ENCODE results near the gene NANOS2. TPM values are rescaled to one million over a fixed set of nuclear protein-coding genes. Genes with fewer than 3 reads are reported as not detected.
A peak's percentile ranks its signal among the peaks of the same experiment; 100 is the strongest.

The NANOS2 gene
- total and polyA plus RNA-seq, 12 donors, result not detected

- Histone ChIP-seq H3K27me3 (peaks cover 0 to 49% (median 16%) of the 10 kb centered on the region in 7 donors), H3K4me1 (peaks cover 0 to 17% (median 0%) of the 10 kb centered on the region in 9 donors), H3K9me3 (no peaks in the 10 kb centered on the region), H3K4me3 (peak overlapping the region in 2 of 10 donors; percentile 8 to 14), H3K36me3 (peaks cover 0 to 62% (median 0%) of the 10 kb centered on the region in 9 donors), H3K27ac (no peak overlapping the region)
- no peak for DNase-seq
- TF ChIP-seq, protein P1, sequence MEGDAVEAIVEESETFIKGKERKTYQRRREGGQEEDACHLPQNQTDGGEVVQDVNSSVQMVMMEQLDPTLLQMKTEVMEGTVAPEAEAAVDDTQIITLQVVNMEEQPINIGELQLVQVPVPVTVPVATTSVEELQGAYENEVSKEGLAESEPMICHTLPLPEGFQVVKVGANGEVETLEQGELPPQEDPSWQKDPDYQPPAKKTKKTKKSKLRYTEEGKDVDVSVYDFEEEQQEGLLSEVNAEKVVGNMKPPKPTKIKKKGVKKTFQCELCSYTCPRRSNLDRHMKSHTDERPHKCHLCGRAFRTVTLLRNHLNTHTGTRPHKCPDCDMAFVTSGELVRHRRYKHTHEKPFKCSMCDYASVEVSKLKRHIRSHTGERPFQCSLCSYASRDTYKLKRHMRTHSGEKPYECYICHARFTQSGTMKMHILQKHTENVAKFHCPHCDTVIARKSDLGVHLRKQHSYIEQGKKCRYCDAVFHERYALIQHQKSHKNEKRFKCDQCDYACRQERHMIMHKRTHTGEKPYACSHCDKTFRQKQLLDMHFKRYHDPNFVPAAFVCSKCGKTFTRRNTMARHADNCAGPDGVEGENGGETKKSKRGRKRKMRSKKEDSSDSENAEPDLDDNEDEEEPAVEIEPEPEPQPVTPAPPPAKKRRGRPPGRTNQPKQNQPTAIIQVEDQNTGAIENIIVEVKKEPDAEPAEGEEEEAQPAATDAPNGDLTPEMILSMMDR (IDR thresholded peaks at IDR 0.05), result no peak
- WGBS, 2 donors, result 56 to 65% methylated on average over 21 to 32 of the region's 32 CpGs
- ATAC-seq, result no peak
- intact Hi-C loops (cut with DNase I), result no loop called here
Observed at GRCh38 chr19:45940515-45940805, 25.9 kb upstream of the NANOS2 start.

DNA sequence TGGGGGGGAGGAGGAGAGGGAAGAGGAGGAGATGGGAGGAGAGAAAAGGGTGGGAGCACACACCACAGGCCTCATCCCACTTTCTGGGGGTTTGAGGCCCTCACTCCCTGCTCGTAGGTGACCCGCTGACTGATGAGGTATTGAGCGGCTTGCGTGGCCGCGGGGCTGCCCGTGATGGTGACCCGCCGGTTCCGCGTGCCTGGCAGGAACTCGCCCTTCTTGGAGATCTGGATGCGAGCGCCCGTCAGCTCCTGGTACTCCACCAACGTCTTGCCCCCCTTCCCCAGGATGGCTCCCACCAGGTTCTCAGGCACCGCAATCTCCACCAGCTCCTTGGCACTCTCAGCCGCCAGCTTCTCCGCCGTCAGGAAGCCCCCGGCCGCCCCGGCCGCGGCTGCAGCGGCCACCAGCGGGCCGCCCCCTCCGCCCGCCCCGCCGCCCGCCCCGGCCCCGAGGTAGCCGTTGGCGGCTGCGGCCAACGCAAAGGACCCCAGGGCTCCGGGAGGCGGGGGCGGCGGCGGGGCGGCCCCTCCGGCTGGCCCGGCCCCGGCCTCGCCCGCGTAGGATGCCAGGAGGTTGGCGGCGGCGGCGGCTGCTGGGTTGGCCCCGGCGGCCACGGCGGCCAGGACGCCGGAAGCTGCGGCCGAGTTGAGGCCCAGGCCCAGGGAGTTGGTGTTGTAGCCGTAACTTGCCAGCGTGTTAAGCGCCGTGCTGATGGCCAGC lies 25.4 kb upstream of the NANOS2 start:
- H3K9me3 ChIP-seq, result no peaks in the 10 kb centered on the region
- H3K4me3 ChIP-seq, result peak overlapping the region in 2 of 10 donors; percentile 8 to 14
- H3K27me3 ChIP-seq, result peaks cover 0 to 55% (median 21%) of the 10 kb centered on the region in 7 donors
- peaks cover 0 to 57% (median 0%) of the 10 kb centered on the region in 9 donors for H3K36me3 ChIP-seq
- H3K27ac ChIP-seq, result peak overlapping the region in 1 of 10 donors; percentile 21
- intact Hi-C loops (cut with DNase I), result no loop called here
- TF ChIP-seq, protein P1 (IDR thresholded peaks at IDR 0.05), result no peak
- DNase-seq (no peak), ATAC-seq (peak in 1 of 8 donors; percentile 26)
- WGBS, 2 donors, result 37 to 40% methylated on average over 47 to 67 of the region's 67 CpGs
- H3K4me1 ChIP-seq, result peaks cover 0 to 17% (median 0%) of the 10 kb centered on the region in 9 donors

- Histone ChIP-seq H3K4me1 (peaks cover 0 to 17% (median 0%) of the 10 kb centered on the region in 9 donors), H3K9me3 (no peaks in the 10 kb centered on the region), H3K27ac (peak overlapping the region in 2 of 10 donors; percentile 21 to 25), H3K4me3 (no peak overlapping the region), H3K36me3 (peaks cover 0 to 46% (median 0%) of the 10 kb centered on the region in 9 donors), H3K27me3 (peaks cover 0 to 66% (median 28%) of the 10 kb centered on the region in 7 donors)
- DNase-seq, result no peak
- WGBS, 2 donors, result 74 to 84% methylated on average over 3 of the region's 3 CpGs
- intact Hi-C loops (cut with DNase I), result no loop called here
- peak in 1 of 8 donors; percentile 71 for ATAC-seq
- TF ChIP-seq, protein P1 (IDR thresholded peaks at IDR 0.05), result no peak
Observed at GRCh38 chr19:45938733-45939319, 24.2 kb upstream of the NANOS2 start.

DNA sequence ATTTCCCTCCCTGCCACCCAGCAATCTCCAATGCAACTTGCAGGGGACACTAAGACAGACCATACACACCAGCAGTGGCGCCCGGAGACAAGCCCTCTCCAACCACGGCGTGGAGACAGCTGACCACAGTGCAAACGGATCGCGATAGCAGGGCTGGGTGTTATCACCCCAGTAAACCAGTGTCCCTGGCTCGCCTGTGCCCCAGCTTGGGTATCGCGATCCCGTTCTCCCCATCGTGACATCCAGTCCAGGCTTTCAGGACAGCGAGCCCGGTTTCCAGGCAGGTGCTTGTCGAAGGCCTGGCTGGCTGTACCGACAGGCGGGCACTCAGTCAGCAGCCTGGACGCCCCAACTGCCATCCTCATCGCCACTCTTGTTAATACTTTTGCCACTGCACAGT lies 20.7 kb upstream of the NANOS2 start:
- Histone ChIP-seq H3K4me1 (peaks cover 0 to 17% (median 0%) of the 10 kb centered on the region in 9 donors), H3K9me3 (no peaks in the 10 kb centered on the region), H3K27me3 (peaks cover 0 to 56% (median 32%) of the 10 kb centered on the region in 7 donors), H3K36me3 (peaks cover 0 to 24% (median 0%) of the 10 kb centered on the region in 9 donors), H3K4me3 (no peak overlapping the region), H3K27ac (no peak overlapping the region)
- WGBS, 2 donors, result 71% methylated on average over 19 of the region's 19 CpGs
- intact Hi-C loops (cut with DNase I), result no loop called here
- ATAC-seq (no peak), DNase-seq (no peak)
- TF ChIP-seq, protein P1 (IDR thresholded peaks at IDR 0.05), result no peak

All from heart right ventricle (tissue), 16 donors.